ENCODE measurements around the gene CR1L. TPM values are rescaled to one million over a fixed set of nuclear protein-coding genes. Genes with fewer than 3 reads are reported as not detected.

CR1L gene
- total and polyA plus RNA-seq, 2 of the 8 experiments (the other 6 are each of a cell fraction or from before 2014, with no cell fraction given), result 0.39 TPM; not detected in 1

DNA sequence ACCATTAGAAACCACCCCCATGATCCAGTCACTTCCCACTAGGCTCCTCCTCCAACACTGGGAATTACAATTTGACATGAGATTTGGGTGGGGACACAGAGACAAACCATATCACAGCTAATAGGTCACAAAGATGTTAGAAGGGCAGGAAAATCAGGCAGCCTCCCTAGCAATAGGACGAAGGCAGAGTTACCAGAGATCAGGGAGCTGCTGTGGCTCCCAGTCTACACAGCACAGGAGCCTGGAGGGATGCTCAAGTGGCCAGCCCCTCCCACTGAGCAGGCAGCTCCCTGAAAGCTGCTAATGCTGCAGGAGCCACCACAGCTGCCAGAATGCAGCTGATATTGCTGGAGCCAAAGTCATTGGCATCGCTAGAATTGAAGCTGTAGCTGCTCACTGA is 51.0 kb downstream of the CR1L start:
- WGBS, 2 experiments (ENCODE audit: extremely low coverage in 1 of 2, insufficient coverage in 1 of 2, insufficient read length in 1 of 2, insufficient replicate concordance in 2 of 2, low coverage in 1 of 2, low lambda C conversion rate in 2 of 2, missing lambda C conversion rate in 1 of 2), result 73% methylated on average over 2 of the region's 2 CpGs; no CpG with 5 or more reads in 1 of the 2 experiments
- Histone ChIP-seq H3K18ac (ENCODE audit: extremely low read depth, low read length) (no peak overlapping the region), H3K27ac (ENCODE audit: low read depth, low read length) (no peak overlapping the region), H4K8ac (ENCODE audit: extremely low read depth, insufficient read depth, low read length) (no peak overlapping the region), H3K56ac (replicated peaks; ENCODE audit: insufficient read length, low read depth, low read length) (no peak overlapping the region), H3K9me3 (ENCODE audit: insufficient read depth in 2 of 2, low read depth in 1 of 2, low read length in 1 of 2) (no peaks in the 10 kb centered on the region), H3K4ac (replicated peaks; ENCODE audit: insufficient read length, low read depth, low read length) (no peak overlapping the region), H3K23ac (ENCODE audit: insufficient read length) (no peak overlapping the region), H2BK15ac (ENCODE audit: low read length) (no peak overlapping the region), H3K4me2 (ENCODE audit: insufficient read depth in 1 of 2, low read depth in 2 of 2, low read length in 2 of 2) (no peak overlapping the region), H2AK5ac (ENCODE audit: low read depth, low read length) (no peak overlapping the region), H2BK5ac (ENCODE audit: low read depth, low read length) (no peak overlapping the region), H2BK20ac (ENCODE audit: low read length) (no peak overlapping the region), H4K91ac (replicated peaks; ENCODE audit: insufficient read length, low read length) (no peak overlapping the region), H3K79me1 (ENCODE audit: low read depth, low read length) (no peaks in the 10 kb centered on the region), H3K4me3 (ENCODE audit: extremely low read depth in 1 of 4, insufficient read depth in 2 of 4, low read depth in 3 of 4, low read length in 4 of 4) (no peak overlapping the region), H2AFZ (ENCODE audit: low read length) (no peak overlapping the region), H4K5ac (ENCODE audit: insufficient read length, low read depth, low read length) (no peak overlapping the region), H3K4me1 (replicated peaks in 1 of 4; ENCODE audit: control insufficient read depth in 3 of 4, insufficient read depth in 4 of 4, low read length in 3 of 4) (peaks cover 0 to 2% (median 0%) of the 10 kb centered on the region in 4 experiments; a peak in 1 of 7 replicates), H2BK12ac (ENCODE audit: low read depth, low read length) (no peak overlapping the region), H3K14ac (ENCODE audit: insufficient read length) (no peak overlapping the region), H4K20me1 (replicated peaks in 1 of 2; ENCODE audit: control insufficient read depth in 1 of 2, insufficient read depth in 2 of 2, low read length in 2 of 2) (no peaks in the 10 kb centered on the region), H3K27me3 (replicated peaks in 1 of 4; ENCODE audit: control insufficient read depth in 3 of 4, extremely low read depth in 1 of 4, insufficient read depth in 3 of 4, low read length in 3 of 4) (no peaks in the 10 kb centered on the region), H2BK120ac (replicated peaks; ENCODE audit: low read depth, low read length) (no peak overlapping the region), H3K9ac (replicated peaks in 1 of 4; ENCODE audit: extremely low read depth in 1 of 4, low read depth in 3 of 4, low read length in 3 of 4) (no peak overlapping the region), H3K23me2 (ENCODE audit: low read depth, low read length) (no peaks in the 10 kb centered on the region), H3K79me2 (ENCODE audit: control insufficient read depth in 1 of 2, insufficient read depth in 2 of 2, low read length in 2 of 2) (no peaks in the 10 kb centered on the region), H3K36me3 (ENCODE audit: control insufficient read depth in 2 of 4, insufficient read depth in 4 of 4, low read length in 3 of 4) (no peaks in the 10 kb centered on the region)
- DNase-seq (ENCODE audit: low read depth in 1 of 2, low spot score in 2 of 2) (no peak), FAIRE-seq (no peak)
- POLR2A ChIA-PET (ENCODE audit: partially characterized antibody), result no interaction called here
- CTCF ChIA-PET (ENCODE audit: partially characterized antibody), result interaction anchor here (0.5 to 1.3 kb wide), 3 partner anchors 23 to 692 kb away, joined by 3 read pairs; no protein-coding TSS in a partner anchor
- TF ChIP-seq SIN3A (conservative IDR thresholded peaks at IDR 0.05 in 1 of 2, IDR thresholded peaks at IDR 0.05 in 1 of 2; ENCODE audit: low read depth in 1 of 2, low read length in 2 of 2) (no peak), EZH2 (IDR thresholded peaks at IDR 0.05; ENCODE audit: low read depth, low read length, severe bottlenecking) (no peak), POLR2AphosphoS5 (IDR thresholded peaks at IDR 0.05; ENCODE audit: low read depth, low read length) (no peak)
- TF ChIP-seq, protein P1, sequence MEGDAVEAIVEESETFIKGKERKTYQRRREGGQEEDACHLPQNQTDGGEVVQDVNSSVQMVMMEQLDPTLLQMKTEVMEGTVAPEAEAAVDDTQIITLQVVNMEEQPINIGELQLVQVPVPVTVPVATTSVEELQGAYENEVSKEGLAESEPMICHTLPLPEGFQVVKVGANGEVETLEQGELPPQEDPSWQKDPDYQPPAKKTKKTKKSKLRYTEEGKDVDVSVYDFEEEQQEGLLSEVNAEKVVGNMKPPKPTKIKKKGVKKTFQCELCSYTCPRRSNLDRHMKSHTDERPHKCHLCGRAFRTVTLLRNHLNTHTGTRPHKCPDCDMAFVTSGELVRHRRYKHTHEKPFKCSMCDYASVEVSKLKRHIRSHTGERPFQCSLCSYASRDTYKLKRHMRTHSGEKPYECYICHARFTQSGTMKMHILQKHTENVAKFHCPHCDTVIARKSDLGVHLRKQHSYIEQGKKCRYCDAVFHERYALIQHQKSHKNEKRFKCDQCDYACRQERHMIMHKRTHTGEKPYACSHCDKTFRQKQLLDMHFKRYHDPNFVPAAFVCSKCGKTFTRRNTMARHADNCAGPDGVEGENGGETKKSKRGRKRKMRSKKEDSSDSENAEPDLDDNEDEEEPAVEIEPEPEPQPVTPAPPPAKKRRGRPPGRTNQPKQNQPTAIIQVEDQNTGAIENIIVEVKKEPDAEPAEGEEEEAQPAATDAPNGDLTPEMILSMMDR (IDR thresholded peaks at IDR 0.05; ENCODE audit: control extremely low read depth in 1 of 3, insufficient read depth in 1 of 3, low read depth in 1 of 3, low read length in 3 of 3), result no peak
